HepG2 (cell line): ENCODE results near the gene PIGL. TPM values are rescaled to one million over a fixed set of nuclear protein-coding genes. Genes with fewer than 3 reads are reported as not detected.

Source experiments
- ARID3A ChIP-seq: IDR thresholded peaks from 2 replicates; pipeline ENCODE4 v1.6.1; 2012; ENCODE audit warnings: low read depth, low read length, improper control_type of control experiment
- ASH2L ChIP-seq: fragments of 300-600, 200-600 bp; sonication (generic); IDR thresholded peaks from 2 replicates; pipeline ENCODE4 v1.7.0; 2017; ENCODE audit warnings: low read depth, mild to moderate bottlenecking, moderate library complexity, mixed read lengths, low read length; ENCODE audit not compliant: insufficient read length
- EED ChIP-seq: sonication (generic); formaldehyde crosslinking; IDR thresholded peaks from 2 replicates; pipeline ENCODE4 v1.5.0; 2020; ENCODE audit warnings: mild to moderate bottlenecking, missing genetic modification reagents
- EP300 ChIP-seq, 3 experiments: sonication (generic) in 1 of 3; formaldehyde crosslinking in 1 of 3; IDR thresholded peaks; 2 replicates each; pipeline versions ENCODE4 v1.5.1 to v1.6.1; 2011 to 2020; ENCODE audit warnings: low read depth in 2 of 3, low read length in 2 of 3, borderline replicate concordance in 1 of 3, improper control_type of control experiment in 1 of 3, mild to moderate bottlenecking in 1 of 3, missing genetic modification reagents in 1 of 3, moderate library complexity in 1 of 3
- FOXA3 ChIP-seq: IDR thresholded peaks from 2 replicates; pipeline ENCODE4 v1.6.1; 2016; ENCODE audit warnings: missing genetic modification reagents, missing compliant biosample characterization
- FOXK1 ChIP-seq: sonication (generic); formaldehyde crosslinking; IDR thresholded peaks from 2 replicates; pipeline ENCODE4 v1.4.0; 2020; ENCODE audit warnings: low read depth, missing genetic modification reagents, borderline replicate concordance
- HNF4G ChIP-seq, 2 experiments: sonication (generic) in 1 of 2; formaldehyde crosslinking in 1 of 2; IDR thresholded peaks; 2 replicates each; pipeline versions ENCODE4 v1.4.0 to v1.6.1; 2011 to 2020; ENCODE audit warnings: borderline replicate concordance in 2 of 2, low read depth in 2 of 2, mild to moderate bottlenecking in 2 of 2, low read length in 1 of 2, missing genetic modification reagents in 1 of 2, moderate library complexity in 1 of 2
- IRF2 ChIP-seq: IDR thresholded peaks from 2 replicates; pipeline ENCODE4 v1.6.1; 2018; ENCODE audit warnings: missing genetic modification reagents, missing compliant biosample characterization
- MLLT10 ChIP-seq: sonication (generic); formaldehyde crosslinking; IDR thresholded peaks from 2 replicates; pipeline ENCODE4 v1.4.0; 2020; ENCODE audit warnings: missing genetic modification reagents
- NONO ChIP-seq, 2 experiments: fragments of 450-650 bp in 1 of 2; sonication (generic) in 1 of 2; formaldehyde crosslinking in 1 of 2; IDR thresholded peaks in 1 of 2; conservative IDR thresholded peaks in 1 of 2; 2 replicates each; pipeline versions ENCODE4 v1.6.1 to v1.8.0; 2017 to 2022; ENCODE audit warnings: mild to moderate bottlenecking in 1 of 2, missing genetic modification reagents in 1 of 2, moderate library complexity in 1 of 2
- PHF21A ChIP-seq: sonication (generic); formaldehyde crosslinking; IDR thresholded peaks from 2 replicates; pipeline ENCODE4 v1.5.0; 2020; ENCODE audit warnings: mild to moderate bottlenecking, missing genetic modification reagents
- PLRG1 ChIP-seq: fragments of 450-650 bp; conservative IDR thresholded peaks from 2 replicates; pipeline ENCODE4 v1.6.1; 2016
- SALL2 ChIP-seq: sonication (generic); formaldehyde crosslinking; IDR thresholded peaks from 2 replicates; pipeline ENCODE4 v1.8.1; 2023; ENCODE audit warnings: mild to moderate bottlenecking, missing genetic modification reagents, inconsistent platforms
- SMYD3 ChIP-seq: sonication (generic); formaldehyde crosslinking; IDR thresholded peaks from 2 replicates; pipeline ENCODE4 v1.8.1; 2023; ENCODE audit warnings: mild to moderate bottlenecking, missing genetic modification reagents
- ZNF142 ChIP-seq: sonication (generic); formaldehyde crosslinking; IDR thresholded peaks from 2 replicates; pipeline ENCODE4 v1.4.0; 2020; ENCODE audit warnings: missing genetic modification reagents
- ZNF232 ChIP-seq: sonication (generic); formaldehyde crosslinking; IDR thresholded peaks from 2 replicates; pipeline ENCODE4 v1.4.0; 2020; ENCODE audit warnings: missing genetic modification reagents, borderline replicate concordance
- ZNF235 ChIP-seq: sonication (generic); formaldehyde crosslinking; IDR thresholded peaks from 2 replicates; pipeline ENCODE4 v1.8.1; 2023; ENCODE audit warnings: mild to moderate bottlenecking, missing genetic modification reagents, borderline replicate concordance
- ZNF3 ChIP-seq: IDR thresholded peaks from 2 replicates; pipeline ENCODE4 v1.7.0; 2017; ENCODE audit warnings: inconsistent platforms
- ZNF501 ChIP-seq: sonication (generic); formaldehyde crosslinking; IDR thresholded peaks from 2 replicates; pipeline ENCODE4 v1.5.1; 2020; ENCODE audit warnings: mild to moderate bottlenecking, moderate library complexity, missing genetic modification reagents
- ZNF724P ChIP-seq: sonication (generic); formaldehyde crosslinking; IDR thresholded peaks from 2 replicates; pipeline ENCODE4 v1.8.0; 2022; ENCODE audit warnings: missing genetic modification reagents, borderline replicate concordance
- polyA plus RNA-seq, 8 experiments: library from polyadenylated mRNA; depleted of rRNA in 3 of 8; stranded (reverse) in 7 of 8; unstranded in 1 of 8; fragments of >200 nt; fragmentation: Illumina TruSeq in 4 of 8; extraction: Trizol in 4 of 8; gene quantifications; 2 replicates each; pipeline versions ENCODE4 v1.2.1 to v1.2.3, GENCODE V29; 2011 to 2016; ENCODE audit warnings: low read depth in 4 of 8, missing spikeins in 1 of 8, mixed read lengths in 1 of 8; ENCODE audit not compliant: insufficient read depth in 1 of 8
- total RNA-seq, 5 experiments: library from RNA; depleted of rRNA; stranded (reverse); fragments of >200 nt; fragmentation: Illumina TruSeq; extraction: Trizol; gene quantifications; 2 replicates each; pipeline ENCODE4 v1.2.3, GENCODE V29; 2016; ENCODE audit warnings: low read depth in 1 of 5

PIGL gene
- total and polyA plus RNA-seq, 2 of the 13 experiments (the other 11 are each of a cell fraction or from before 2014, with no cell fraction given), result 28.5 to 63.8 TPM

- peak; percentile 96 for TF ChIP-seq ARID3A
- TF ChIP-seq EED (CRISPR knock-in tag), result no peak
- TF ChIP-seq PHF21A (CRISPR knock-in tag), result peak; percentile 62
- peak; percentile 78 for TF ChIP-seq FOXA3 (CRISPR knock-in tag)
- TF ChIP-seq ASH2L, result peak; percentile 81
- TF ChIP-seq NONO (IDR thresholded peaks at IDR 0.05), result no peak
- no peak for TF ChIP-seq NONO (CRISPR knock-in tag; conservative IDR thresholded peaks at IDR 0.05)
- no peak for TF ChIP-seq ZNF3
- TF ChIP-seq ZNF235 (CRISPR knock-in tag), result no peak
- TF ChIP-seq FOXK1 (CRISPR knock-in tag), result peak; percentile 63; the same call in 1 of the 2 replicates
- TF ChIP-seq ZNF232 (CRISPR knock-in tag), result no peak
- TF ChIP-seq IRF2 (CRISPR knock-in tag), result peak; percentile 77; the same call in 1 of the 2 replicates
- no peak for TF ChIP-seq MLLT10 (CRISPR knock-in tag)
- 0 out of 2 replicates have a peak, but pooled peaks have one; percentile 61 for TF ChIP-seq SALL2 (CRISPR knock-in tag)
- peak; percentile 82 for TF ChIP-seq HNF4G (IDR thresholded peaks at IDR 0.05; ENCODE audit: borderline replicate concordance, low read depth, low read length)
- TF ChIP-seq HNF4G (CRISPR knock-in tag; IDR thresholded peaks at IDR 0.05; ENCODE audit: borderline replicate concordance, low read depth), result peak; percentile 77; the same call in 1 of the 2 replicates
- peak; percentile 60; the same call in 1 of the 2 replicates for TF ChIP-seq ZNF501 (CRISPR knock-in tag)
- no peak for TF ChIP-seq ZNF724P (CRISPR knock-in tag)
- no peak for TF ChIP-seq PLRG1
- peak in 1 of 2 experiments; percentile 76; a peak in 3 of 4 replicates for TF ChIP-seq EP300 (IDR thresholded peaks at IDR 0.05; ENCODE audit: low read depth in 2 of 2, low read length in 2 of 2)
- TF ChIP-seq EP300 (CRISPR knock-in tag; IDR thresholded peaks at IDR 0.05; ENCODE audit: borderline replicate concordance), result peak; percentile 68; the same call in 1 of the 2 replicates
- no peak; the same call in 1 of the 2 replicates for TF ChIP-seq ZNF142 (CRISPR knock-in tag)
- TF ChIP-seq SMYD3, result peak; percentile 61; the same call in 1 of the 2 replicates
Measured at GRCh38 chr17:16313139-16314090, 96.4 kb downstream of the PIGL start (continued).
